NK-92 (cell line): Measurements from ENCODE around the gene ASAH2B.

ENCODE experiments used
- DNase-seq: peaks from one replicate; lab custom pipeline; 2025; ENCODE audit not compliant: unreplicated experiment; lab: John Stamatoyannopoulos, UW

Gene ASAH2B

DNA sequence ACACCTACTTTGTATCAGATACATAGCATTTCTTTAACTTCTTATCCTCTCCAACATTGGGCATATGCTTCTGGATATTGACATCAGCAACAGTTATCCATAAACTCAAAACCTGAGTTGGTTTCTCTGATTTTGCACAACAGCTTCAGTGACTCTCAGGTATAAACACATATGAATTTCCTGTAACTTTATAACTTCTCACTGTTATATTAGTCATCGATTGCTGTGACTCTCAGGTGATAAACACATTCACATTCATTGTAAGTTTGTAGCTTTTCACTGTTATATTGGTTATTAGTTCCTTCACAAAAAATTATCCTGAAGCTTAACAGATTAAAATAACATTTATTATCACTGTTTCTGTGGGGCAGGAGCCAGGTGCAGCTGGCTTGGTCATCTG lies 57.0 kb downstream of the ASAH2B start:
- DNase-seq = no peak

GRCh38 chr10:50798297-50798696 lies 58.6 kb downstream of the ASAH2B start:
- no peak for DNase-seq

- no peak for DNase-seq
Measured at GRCh38 chr10:50799595-50799994, 59.9 kb downstream of the ASAH2B start.

GRCh38 chr10:50805981-50806622 lies 66.4 kb downstream of the ASAH2B start:
- DNase-seq = no peak

DNA sequence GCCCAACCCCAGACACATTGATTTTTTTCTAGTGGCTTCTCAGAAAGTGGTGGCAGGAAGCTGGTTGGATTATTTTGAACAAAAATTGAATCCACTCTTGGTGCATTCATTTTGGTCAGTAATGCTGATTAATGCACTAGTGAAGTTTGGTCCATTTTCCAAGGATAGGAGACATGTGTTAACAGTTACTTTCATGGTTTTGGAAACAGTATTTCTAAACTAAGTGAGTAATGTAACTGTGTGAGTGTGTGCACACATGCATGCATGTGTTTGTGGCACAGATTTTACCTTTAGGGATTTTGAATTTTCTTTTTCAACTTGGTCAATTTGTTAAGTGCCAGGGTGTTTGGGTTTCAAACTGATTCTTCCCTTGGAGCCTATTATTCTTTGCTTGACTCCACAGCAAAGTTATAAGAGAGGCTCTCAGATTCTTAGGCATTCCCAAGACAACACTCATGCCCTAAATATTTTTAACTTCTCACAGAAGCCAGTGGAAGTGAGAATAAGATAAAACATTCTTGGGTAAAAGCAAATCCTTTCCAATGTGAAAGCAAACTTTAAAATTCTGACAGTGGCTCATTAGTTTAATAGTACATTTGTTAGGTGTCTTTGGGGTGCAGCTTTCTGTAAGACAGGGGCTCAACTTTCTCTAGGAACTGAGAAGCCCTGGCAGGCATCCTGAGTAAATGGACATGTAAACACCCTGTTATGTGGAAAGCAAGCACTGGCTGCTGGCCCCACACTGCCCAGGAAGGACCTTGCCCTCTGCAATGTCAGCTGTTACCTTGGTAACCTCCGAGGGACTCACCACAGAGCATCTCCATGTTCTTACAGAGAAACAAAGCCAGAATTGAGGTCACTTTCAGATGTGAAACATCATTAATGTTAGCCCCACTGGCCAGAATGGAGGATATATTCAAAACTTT lies 68.4 kb downstream of the ASAH2B start:
- no peak for DNase-seq
